ENCODE measurements around the gene ITGA8.
"Not testable (repeated sequence)": the region's sequence is repeated elsewhere in the genome, so short reads cannot be mapped to it uniquely, and the experiment has no call there.

Gene ITGA8

DNA sequence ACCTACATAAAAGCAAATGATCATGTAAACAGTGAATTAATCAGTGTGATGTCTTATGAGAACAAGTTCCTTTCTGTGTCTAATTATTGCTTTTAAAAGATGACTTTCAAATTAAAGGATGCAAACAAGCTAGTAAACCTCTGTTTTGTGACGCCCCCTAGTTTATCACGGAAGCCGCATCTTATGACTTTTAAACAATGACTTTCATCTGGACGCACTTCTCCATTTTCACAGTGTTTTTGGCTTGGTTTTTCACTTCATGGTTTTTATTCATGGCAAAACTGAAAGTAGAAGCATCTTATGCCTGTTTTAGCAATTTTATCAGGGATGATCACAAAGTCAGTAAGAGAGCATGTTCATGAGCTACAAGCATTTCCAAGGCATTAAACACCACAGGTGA lies 35.0 kb downstream of the ITGA8 start:
- no peak for DNase-seq (ENCODE audit: low read depth in 2 of 3, low spot score in 2 of 3)

DNA sequence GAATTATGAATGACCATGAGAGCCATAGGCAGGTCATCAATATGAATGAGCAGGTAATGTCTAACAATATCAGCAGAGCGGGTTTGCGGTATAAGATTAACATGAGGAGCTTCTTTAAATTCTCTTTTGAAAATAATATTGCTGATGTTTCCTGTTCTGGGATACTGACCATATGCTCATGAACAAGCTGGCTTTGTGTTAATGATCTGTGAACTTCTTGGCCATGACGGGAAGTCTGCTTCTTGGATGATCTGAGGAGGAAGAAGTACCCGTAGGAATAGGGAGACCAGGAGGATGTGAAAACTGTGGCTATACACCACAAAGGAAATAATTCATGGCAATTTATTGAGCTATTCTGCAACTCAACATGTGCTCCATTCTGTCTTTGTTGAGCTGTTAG lies 38.6 kb downstream of the ITGA8 start:
- no peak for DNase-seq (ENCODE audit: low read depth in 2 of 3, low spot score in 2 of 3)

DNA sequence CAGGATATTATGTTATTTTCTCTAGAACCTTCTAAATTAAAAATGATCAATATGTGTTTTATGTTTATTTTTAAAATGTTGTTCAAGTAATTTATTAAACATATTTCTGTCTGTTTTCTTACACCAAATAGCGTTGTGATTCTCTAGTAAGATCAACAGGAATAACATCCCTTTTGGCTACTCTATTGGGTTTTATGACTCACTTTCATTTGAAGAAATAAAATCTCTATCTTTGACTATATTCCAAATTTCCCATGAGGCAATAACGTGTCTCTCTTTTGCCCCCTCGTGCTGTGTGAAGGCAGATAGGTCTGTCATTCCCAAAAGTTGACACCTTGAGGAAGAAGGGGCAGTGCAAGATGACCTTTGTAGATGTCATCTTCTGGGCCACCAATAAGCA lies 40.9 kb downstream of the ITGA8 start:
- no peak for DNase-seq (ENCODE audit: low read depth in 2 of 3, low spot score in 2 of 3)

DNA sequence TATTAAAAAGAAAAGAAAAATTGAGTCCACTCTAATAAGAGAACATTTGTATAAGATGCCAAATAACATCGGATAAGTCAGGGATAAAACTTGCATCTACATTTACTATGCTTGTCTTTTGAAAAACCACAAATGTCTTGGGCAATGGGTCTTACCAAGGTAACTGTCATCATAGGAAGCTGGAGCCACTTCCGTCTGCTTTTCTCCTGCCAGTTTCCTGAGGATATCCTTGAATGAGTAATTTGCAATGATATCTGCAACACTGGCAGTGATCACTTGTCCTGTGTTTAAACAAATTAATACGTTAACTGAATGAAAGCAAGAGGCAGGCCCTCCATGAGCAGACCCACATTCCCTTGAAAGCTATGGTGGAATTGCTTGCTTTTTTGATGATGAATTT lies 47.3 kb downstream of the ITGA8 start:
- no peak for DNase-seq (ENCODE audit: low read depth in 2 of 3, low spot score in 2 of 3)

DNA sequence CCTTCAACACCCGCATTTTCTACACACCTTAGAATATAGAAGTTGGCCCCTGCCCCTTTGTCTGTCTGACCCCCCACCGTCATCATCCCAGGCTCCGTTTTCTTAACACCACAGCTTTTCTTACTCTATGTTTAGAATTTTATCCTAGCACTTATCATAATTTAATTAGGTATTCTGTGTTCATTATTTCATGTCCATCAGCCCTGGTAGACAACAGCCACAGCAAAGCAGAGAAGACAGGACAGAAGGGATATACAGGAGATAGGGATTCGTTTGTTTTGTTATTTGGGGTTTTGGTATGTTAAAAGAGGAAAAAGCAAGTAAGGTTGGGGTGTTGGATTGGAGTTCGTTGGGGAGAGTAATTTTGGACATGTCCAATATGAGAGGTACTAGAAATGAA lies 48.8 kb downstream of the ITGA8 start:
- DNase-seq (ENCODE audit: low read depth in 2 of 3, low spot score in 2 of 3): no peak

DNA sequence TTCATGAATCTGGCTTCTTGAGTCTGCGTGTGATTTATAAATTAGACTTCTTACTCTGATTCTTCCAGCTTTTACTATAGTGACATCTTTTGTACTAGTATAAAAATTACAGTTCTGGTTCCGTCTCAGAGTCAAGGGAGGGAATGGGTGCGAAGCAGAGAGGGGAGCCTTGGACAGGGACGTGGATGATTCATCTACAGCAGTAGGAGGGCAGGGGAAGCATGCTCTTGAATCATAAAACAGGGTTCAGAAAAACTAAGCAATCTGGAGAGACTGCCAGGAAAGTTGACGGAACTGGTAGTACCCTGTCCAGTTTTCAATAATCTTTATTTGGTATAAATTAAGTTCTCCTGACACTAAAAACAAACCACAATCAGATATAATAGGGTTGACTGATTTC lies 58.1 kb downstream of the ITGA8 start:
- DNase-seq (ENCODE audit: low read depth in 2 of 3, low spot score in 2 of 3): no peak

DNA sequence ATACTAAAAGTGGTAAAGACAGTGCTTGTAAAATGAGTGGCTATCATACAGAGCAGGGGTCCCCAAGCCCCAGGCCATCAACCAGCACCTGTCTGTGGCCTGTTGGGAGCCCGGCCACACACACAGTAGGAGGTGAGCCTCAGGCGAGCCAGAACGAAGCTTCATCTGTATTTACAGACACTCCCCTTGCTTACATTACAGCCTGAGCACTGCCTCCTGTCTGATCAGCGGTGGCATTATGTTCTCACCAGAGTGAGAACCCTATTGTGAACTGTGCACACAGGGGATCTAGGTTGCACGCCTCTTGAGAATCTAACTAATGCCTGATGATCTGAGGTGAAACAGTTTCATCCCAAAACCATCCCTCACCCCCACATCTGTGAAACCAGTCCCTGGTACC lies 58.7 kb downstream of the ITGA8 start:
- no peak for DNase-seq (ENCODE audit: low read depth in 2 of 3, low spot score in 2 of 3)

DNA sequence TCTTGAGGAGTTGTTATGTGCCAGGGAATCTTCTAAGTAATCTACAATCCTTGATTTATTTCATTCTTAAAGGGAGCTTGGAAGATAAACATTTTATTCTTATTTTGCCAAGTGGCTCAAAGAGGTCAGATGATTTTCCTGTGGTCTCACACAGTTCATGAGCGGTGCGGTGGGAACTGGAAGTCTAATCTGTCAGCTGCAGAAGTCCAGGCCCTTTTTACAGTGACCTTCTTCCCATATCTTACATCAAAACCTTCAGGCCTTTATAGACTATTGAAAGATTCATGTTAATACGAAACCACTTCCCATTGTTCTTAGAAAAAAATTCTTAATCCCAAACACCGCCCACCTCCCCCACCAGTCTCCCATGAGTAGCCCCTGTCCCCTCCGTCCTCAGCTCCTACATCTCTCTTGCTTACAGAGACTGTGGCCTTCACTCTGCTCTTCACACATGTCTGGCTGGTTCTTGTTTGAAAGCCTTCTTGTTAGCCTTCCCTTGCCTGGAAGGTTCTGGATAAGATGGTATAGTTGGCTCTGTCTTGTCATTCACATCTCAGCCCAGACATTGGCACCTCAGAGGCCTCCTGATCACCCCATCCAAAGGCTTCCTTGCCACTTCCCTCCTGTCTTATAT lies 61.5 kb downstream of the ITGA8 start:
- DNase-seq (ENCODE audit: low read depth in 2 of 3, low spot score in 2 of 3): no peak

DNA sequence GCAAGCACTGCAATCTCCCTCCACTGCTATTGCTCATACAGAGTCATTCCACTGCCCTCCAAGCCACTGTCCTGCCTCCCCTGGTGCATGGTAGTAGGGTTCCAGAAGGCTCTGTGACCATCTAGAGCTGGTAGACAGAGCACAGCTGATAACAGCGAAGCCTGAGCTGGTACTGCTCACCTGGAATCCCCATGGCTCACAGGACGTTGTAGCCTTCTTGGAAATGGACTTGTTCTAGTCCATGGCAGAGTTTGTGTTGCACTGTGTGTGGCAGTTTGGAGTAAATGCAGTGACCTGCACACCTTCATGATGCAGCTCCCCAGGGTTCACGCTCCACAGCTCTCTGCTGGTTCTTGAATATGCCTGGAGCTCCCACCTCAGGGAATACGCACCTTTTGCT lies 67.0 kb downstream of the ITGA8 start:
- no peak for DNase-seq (ENCODE audit: low read depth in 2 of 3, low spot score in 2 of 3)

DNA sequence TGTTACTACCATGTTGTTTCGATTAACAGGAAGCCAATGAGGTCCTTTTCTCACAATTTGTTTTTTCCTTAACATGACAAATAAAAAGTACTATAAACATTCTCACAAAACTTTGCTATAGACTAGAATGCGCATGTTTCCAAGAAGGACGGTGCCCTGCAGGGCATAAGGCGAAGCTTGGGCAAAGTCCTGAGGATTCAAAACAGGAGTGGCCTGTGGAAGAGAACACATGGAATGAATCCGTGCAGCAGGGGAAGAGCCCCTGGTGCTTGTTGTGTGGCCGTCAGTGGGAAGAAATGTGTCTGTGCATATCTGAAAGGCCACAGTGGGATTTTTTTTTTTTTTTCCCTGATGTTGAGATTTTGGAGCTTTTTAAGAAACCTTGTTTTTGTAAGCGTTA lies 67.6 kb downstream of the ITGA8 start:
- DNase-seq (ENCODE audit: low read depth in 2 of 3, low spot score in 2 of 3): no peak

DNA sequence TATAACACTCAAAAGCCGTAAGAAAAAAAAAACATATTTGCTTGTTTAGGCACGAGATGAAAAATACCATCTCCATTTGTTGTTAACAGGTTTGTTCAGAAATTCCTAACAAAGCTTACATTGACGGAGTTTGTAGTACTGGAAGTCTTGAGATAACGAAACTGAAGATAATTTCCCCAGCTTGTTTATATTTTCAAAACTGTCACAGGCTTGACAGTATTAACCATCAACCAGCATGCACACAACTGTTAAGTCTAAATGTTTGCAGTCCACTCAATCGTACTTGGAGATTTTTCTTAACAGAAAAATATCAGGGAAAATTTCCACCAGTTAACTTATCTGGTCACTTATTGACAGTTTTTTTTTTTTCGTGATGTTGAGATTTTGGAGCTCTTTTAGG lies 68.5 kb downstream of the ITGA8 start:
- no peak for DNase-seq (ENCODE audit: low read depth in 2 of 3, low spot score in 2 of 3)

DNA sequence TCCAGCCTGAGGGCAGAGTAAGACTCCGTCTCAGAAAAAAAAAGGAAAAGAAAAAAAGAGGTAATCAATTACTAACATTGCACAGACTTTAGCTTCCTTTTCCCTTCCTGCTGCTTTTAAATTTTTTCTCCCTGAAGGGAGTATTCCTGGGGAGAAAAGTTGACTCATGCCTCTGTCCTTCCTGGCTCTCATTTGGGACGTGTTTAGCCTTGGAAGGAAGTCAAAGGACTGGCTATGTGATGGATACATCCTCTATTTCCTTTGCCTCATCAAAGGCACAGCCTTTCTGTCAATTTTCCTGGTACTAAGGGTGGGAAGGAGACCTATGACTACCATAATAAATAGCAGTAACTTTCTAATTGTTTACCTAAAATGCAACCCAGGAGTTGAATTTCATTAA lies 77.6 kb downstream of the ITGA8 start:
- no peak for DNase-seq (ENCODE audit: low read depth in 2 of 3, low spot score in 2 of 3)

DNA sequence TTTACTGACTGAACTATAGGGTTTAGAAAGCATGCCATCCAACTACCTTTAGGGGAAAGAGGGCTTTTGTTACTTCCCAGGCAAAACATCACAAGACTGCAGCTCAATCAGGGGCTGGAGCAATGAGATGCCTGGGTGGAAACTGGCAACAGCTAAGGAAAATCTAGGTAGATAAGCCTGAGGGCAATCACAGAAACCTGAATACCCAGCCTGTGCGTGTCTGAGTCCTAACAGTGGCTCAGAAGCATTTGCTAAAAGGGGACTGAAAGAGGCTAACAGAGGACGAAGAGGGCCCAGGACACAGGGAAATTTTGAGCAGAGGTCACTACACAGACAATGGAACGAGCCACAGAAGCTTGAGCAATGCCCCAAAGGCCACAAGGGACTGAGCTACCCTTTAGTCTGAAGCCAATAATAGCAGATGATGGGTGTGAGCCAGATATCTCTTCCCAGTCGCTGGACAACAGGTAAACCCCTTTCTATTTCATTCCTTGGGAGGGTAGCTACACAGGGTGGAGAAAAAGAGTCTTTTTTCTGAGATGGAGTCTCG lies 79.1 kb downstream of the ITGA8 start:
- DNase-seq (ENCODE audit: low read depth in 2 of 3, low spot score in 2 of 3): no peak

DNA sequence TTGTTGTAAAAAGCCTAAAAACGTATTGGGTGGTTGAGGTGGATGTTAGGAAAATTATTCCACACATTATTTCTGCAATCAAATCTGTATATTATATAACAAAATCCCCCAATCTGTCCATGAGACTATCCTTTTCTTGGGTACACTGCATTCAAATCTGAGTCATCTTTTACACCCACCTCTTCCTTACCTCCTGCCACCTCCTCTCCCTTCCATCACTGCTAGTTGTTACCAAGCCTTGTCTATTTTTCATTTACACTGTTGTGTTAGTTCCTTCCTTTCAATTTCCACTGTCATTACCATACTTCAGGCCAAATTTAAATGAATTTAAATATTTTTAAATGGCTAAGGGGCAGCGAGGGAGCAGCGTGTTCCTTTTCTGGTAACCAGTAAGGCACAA lies 83.3 kb downstream of the ITGA8 start:
- no peak for DNase-seq (ENCODE audit: low read depth in 2 of 3, low spot score in 2 of 3)

DNA sequence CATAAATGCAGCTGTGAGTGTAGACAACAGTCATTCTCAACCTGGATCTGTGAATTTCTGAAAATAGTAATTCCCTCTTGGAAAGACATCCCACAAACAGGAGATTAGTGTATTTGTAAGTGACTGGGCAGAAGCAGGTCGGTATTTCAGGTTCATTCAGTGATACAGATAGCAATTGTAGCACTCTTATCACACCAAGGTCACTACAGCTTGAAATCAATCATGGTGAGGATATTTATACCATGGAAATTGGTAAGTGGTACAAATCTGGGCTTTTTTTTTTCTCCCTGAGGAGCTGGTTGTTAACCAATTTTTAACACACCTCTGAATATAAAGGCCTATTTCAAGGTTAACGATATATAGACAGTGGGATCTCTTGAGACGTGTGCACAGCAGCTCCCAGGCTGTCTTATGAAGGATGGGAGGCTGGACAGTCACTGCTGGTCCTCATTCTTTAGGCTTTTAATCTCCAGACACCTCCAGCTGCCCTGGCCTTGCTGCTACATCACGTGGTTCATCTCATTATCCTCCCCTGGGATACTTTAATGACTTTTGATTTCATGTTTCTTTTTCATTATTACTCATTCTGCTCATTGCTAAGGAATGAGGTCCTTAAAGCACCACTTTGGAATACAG lies 87.1 kb downstream of the ITGA8 start:
- DNase-seq (ENCODE audit: low read depth in 2 of 3, low spot score in 2 of 3): no peak

DNA sequence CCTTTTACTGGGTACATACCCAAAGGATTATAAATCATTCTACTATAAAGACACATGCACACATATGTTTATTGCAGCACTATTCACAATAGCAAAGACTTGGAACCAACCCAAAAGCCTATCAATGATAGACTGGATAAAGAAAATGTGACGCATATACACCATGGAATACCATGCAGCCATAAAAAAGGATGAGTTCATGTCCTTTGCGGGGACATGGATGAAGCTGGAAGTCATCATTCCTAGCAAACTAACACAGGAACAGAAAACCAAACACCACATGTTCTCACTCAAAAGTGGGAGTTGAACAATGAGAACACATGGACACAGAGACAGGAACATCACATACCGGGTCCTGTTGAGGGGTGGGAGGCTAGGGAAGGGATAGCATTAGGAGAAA lies 88.5 kb downstream of the ITGA8 start:
- DNase-seq (ENCODE audit: low read depth in 2 of 3, low spot score in 2 of 3): not testable (repeated sequence)

DNA sequence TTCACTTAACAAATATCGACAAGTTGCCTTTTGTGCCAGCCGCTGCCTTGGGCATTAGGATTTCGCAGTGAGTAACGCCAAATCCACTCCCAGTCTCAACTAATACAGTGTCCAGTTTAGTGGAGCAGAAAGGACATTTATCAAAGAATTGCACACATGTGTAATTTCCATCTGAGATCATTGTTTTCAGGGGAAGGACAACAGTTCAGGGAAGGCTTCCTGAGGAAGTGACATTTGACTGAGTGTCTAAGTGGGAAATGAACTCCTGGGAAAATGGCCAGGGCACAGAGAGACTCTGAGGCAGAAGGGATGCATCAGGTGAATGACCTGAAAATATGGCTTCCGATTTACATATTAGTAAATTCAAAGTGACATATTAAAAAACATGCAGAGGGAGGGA lies 89.4 kb downstream of the ITGA8 start:
- no peak for DNase-seq (ENCODE audit: low read depth in 2 of 3, low spot score in 2 of 3)

DNA sequence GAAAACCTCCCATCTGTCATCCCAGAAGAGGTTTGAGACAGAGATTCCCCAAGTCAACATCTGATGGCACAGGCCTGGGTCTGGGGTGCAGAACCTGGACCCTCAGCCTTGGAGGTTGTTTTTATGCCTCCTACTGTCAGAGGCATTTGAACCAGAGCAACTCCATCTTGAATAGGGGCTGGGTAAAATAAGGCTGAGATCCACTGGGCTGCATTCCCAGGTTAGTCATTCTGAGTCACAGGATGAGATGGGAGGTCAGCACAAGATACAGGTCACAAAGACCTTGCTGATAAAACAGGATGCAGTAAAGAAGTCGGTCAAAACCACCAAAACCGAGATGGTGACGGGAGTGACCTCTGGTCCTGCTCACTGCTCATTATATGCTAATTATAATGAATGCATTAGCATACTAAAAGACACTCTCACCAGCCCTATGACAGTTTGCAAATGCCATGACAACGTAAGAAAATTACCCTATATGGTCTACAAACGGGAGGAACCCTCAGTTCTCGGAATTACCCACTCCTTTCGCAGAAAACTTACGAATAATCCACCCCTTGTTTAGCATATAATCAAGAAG lies 92.0 kb downstream of the ITGA8 start:
- no peak for DNase-seq (ENCODE audit: low read depth in 2 of 3, low spot score in 2 of 3)

DNA sequence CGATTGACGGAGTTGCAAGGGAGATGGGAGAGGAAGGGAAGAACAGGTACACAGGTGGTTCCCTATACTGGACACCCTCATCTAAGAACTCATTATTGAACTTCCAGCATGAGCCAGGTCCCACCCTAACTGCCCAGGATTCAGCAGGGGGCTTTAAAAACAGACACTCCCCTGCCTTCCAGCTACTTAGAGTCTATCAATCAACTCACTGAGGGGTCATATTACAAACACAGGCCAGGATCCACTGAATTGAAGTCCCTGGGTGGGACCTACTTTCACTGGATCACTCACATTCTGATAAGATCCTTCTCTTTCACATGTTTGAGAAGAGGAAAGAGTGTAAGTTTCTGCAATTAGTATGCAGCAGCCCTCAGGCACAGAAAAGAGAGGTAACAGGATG lies 92.8 kb downstream of the ITGA8 start:
- no peak for DNase-seq (ENCODE audit: low read depth in 2 of 3, low spot score in 2 of 3)

DNA sequence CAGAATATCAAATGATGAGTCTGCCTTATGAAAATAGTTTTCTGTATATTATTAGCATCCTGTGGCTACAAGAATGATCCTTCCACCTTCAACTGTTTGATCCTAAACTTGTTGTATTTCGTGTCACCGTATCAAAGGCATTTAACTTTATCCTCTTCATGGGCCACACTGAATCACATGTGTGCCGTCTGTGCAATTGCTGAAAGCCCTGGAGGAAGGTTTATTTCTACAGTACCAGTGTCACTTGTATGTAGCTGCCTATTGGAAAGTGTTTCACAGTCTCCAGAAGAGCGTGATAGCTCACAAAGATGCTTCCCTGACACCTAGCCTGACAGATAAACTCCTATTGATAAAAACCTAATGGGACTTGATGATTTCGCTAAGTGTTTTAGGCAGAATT lies 94.5 kb downstream of the ITGA8 start:
- DNase-seq (ENCODE audit: low read depth in 2 of 3, low spot score in 2 of 3): no peak

DNA sequence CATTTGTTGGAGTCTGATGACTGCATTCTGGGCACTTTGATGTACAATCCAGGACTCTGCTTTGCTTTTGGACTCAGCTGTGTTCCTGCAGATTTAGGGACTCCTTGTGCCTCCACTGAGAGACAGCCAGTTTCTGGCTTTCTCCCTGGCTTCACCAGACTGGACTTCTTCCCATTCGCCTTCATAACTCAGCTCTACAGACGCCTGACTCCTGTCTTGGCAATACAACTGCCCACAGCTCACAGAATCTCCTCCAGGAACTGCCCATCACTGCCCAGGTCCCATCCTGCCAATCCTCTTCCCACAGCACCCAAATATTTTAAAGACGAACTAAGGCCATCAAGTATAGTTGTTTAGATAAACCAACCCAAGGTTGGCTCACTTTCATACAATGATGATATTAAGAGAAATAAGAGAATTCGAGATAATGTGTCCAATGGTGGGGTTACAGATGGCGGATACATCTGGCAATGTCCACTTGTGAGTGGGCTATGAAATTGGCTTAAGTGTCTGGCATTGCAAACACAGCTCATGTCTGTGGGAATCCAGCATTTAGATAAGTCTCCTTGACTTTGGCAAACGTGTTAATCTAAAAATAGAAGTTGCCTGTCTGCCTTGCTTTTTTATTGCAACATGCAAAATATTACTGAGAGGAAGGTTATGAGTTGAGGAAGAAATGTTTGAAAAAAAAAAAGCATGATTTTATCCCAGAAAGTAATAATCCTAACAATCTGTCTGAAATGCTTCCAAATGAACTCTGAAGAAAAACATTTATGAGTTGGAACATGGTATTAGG lies 95.1 kb downstream of the ITGA8 start:
- no peak for DNase-seq (ENCODE audit: low read depth in 2 of 3, low spot score in 2 of 3)
